ENCODE measurements around the gene FBXL13. TPM values are rescaled to one million over a fixed set of nuclear protein-coding genes. Genes with fewer than 3 reads are reported as not detected.
A peak's percentile ranks its signal among the peaks of the same experiment; 100 is the strongest.
"Not testable (repeated sequence)": the region's sequence is repeated elsewhere in the genome, so short reads cannot be mapped to it uniquely, and the experiment has no call there.

FBXL13 gene
- polyA plus RNA-seq, 10 donors = 0.34 to 1.3 (median 0.47) TPM

DNA sequence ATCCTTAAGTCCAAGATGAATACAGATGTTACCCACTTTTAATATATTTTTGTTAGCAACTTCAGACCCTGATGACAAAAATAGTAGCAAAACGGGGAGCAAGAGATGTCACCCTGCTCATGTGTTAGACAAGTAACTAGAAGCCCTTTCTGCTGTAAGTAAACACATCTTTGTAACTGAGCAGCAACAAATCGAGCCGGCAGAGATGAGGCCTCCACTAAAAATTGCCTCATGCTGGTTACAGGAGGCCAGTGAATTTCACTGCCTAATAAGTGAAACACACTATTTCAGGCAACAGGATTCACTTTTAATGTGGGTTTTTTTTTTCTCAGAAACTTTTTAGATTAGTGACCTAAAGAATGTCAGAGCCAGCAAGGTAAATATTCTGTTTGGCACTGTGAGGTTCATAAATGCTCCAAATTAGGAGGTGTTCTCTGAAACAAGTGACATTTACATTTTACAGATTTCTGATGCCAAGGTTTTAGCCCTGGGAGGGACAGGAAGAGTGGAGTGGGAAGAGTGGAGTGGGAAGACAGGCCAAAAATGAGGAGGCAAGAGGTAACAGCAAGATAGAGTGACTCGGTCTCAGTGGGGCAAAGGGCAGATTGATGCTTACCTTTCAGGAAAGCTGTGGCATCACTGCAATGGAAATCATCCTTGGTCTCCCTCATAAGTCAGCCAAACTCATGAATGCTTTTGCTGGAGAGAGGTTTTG lies 215.4 kb downstream of the FBXL13 start:
- DNase-seq = no peak

GRCh38 chr7:102856036-102856435 lies 218.6 kb downstream of the FBXL13 start:
- DNase-seq = no peak

GRCh38 chr7:102849538-102849937 lies 225.1 kb downstream of the FBXL13 start:
- no peak for DNase-seq

DNA sequence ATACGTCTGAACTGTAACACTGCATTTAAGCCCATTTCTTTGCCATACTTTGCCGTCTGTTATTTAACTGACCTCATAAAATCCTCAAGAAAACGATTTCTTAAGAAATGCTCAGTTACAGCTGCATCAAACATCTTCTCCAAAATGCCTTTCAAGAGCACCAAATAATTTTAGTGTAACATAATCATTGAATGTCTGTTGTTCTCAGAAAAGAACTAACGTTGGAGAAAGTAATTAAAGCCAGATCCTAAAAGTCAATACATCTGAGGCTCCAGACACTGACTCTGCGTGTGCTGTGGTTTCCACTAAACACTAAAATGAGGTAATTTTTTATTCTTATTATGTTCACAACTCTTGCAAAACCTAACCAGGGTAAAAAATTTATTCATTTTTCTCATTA lies 225.5 kb downstream of the FBXL13 start:
- DNase-seq = peak in 1 of 3 donors; percentile 45

GRCh38 chr7:102845346-102845745 lies 229.2 kb downstream of the FBXL13 start:
- DNase-seq = no peak

DNA sequence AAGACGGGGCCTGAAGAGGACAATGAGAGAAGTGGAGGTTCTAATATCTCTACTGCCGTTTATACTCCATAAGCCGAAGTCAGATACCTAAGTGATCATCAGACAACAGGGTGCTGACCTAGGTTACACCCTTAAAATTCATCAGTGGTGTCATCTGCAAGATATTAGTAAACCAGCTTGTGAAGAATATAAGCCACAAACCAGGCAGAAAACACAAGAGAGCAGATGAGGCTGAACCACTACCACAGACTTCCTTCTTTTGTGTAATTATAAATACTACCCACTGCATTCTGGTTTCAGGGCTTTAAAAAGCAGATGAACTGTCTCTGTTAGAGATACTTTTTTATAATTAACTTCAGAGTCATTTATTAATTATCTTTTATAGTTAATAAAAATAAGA lies 230.7 kb downstream of the FBXL13 start:
- DNase-seq = no peak

GRCh38 chr7:102842284-102842683 lies 232.3 kb downstream of the FBXL13 start:
- DNase-seq = no peak

DNA sequence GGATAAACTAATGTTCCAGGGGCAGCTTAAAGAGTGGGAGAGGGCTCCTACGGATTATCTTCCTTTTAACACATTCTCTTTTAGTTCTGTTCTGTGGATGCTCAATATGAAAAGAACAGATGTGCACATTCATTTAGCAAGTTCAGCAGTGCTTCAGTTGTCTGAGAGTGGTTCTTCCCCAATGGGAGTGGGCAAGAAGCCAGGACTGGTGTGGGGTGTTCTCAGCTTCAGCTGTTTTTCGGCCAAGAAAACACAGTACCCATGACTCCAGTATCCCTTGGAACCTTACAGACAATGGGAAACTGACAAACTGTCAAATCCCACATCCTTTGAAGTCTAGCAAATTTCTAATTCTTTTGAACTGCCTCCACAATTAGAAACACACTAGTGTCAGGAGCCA lies 233.3 kb downstream of the FBXL13 start:
- DNase-seq = peak in 1 of 3 donors; percentile 63

DNA sequence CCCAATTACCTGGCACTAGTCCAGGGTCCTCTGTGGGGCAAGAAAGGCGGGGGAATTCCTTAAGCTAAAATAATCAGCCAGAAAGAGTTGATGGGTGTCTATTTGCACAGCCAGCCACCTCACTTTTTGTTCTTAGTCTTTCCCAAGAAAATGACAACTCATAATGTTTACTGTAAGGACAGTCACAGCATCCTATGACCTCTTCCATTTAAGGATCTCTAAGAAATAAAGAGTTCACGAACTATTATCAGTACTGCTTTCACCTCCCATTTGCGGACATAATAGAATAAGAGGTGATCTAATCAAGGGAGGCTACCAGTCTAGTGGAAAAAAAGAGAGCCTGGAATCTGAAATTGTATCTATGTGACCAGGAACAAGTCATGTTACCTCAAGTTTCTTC lies 234.2 kb downstream of the FBXL13 start:
- no peak for DNase-seq

- DNase-seq = not testable (repeated sequence)
Observed at GRCh38 chr7:102838572-102839101, 236.0 kb downstream of the FBXL13 start.

DNA sequence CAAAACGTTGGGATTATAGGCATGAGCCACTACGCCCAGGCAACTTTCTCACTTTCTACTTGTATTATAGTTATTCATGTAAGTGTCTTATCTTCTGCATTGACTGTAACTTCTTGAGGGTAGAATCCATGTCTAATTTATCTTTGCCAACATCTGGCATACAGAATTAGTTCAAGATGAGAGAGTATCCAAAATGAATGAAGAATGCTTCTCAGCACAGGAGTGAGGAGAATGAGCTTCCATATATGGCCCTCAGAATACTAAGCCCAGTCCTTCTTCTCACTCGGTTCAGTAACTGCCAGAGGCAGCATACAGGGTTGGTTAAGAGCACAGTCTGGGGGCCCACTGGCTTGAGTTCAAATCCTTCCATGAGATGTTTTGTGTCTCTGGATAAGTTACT lies 236.8 kb downstream of the FBXL13 start:
- no peak for DNase-seq

GRCh38 chr7:102836977-102837376 lies 237.6 kb downstream of the FBXL13 start:
- DNase-seq = no peak

DNA sequence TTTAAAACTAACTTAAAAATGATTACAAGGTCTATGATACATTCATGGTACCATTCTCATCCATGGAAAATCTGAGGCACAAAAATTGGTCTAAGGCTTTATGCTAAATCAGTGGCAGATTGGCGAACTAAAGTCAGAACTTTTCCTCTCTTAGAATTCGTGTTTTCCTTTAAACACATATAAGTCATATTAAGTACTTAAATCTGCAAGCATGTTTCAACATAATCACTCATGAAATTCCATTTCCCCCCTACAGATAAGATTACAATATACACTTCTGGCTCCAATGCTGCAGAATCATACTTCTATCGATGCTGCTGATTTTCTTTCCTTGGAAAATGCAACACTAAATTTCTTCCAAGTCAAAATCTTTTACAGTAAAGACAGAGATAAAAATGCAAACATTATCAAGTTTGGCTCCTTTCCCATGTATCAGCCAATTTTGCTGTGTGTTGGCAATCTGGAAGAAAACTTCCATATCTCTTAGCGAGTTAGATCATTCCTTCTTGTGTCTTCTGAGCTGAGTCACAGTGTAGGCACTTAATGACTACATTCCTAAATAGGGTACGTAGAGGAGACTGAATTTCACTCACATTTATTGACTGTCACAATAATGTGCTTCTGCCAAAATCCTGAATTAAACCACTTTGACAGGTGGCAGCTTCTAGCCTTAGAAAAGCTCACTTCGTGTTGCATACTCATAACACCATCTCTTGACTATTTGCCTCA lies 238.2 kb downstream of the FBXL13 start:
- peak; percentile 59 to 85 (median 71) for DNase-seq

GRCh38 chr7:102834999-102835398 lies 239.6 kb downstream of the FBXL13 start:
- DNase-seq = peak in 1 of 3 donors; percentile 63

DNA sequence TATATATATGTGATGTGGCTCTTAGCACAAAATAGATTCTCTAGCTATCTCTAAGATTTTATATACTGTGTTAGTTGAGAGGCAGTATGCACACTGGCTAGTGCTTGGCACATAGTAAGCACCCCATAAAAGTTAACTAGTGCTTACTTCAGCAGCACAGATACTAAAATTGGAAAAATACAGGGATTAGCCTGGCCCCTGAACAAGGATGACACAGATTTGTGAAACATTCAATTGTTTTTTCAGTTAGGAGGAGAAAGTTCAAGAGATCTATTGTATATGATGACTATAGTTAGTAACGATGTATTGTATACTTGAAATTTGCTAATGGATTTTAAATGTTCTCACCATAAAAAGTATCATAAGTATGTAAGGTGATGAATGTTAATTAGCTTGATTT lies 240.1 kb downstream of the FBXL13 start:
- DNase-seq = no peak

- DNase-seq = no peak
Observed at GRCh38 chr7:102833343-102833742, 241.3 kb downstream of the FBXL13 start.

- DNase-seq = peak in 2 of 3 donors; percentile 55 to 59
Observed at GRCh38 chr7:102832674-102833073, 241.9 kb downstream of the FBXL13 start.

DNA sequence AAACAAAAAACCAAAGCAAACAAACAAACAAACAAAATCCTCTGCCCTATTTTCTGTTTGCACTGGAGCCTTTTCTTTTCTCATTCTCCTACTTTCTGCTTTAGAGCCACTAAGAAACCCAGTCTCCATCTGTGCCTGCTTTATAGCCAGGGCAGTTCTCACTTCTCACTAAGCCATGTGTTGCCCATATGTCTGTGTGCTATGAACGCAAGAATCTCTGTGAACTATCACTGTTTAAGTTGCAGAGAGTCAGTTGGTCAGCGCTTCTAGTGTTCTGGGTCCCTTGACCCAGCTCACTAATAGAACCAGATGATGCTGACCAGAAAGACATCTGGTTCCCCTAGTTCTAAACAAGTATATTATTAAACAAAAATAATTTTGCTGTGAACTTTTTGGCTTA lies 244.4 kb downstream of the FBXL13 start:
- no peak for DNase-seq

DNA sequence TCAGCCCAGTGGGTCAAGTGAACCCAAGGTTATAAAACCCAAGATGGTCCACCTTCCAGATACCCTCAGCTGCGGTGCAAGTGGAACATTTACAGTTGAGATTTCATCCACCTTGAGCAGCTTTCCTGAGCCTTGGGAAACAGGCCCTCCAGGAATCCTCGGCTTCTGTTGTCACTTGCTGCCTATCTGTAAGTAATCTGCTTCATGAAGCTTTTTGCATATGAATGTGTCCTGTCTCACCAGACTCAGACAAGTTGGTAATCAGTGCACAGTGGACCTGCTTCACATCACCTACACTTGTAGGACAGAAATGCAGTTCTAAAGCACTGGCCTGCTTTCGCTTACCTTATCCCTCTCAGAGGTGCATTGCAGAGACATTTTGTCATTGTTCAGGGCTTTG lies 245.5 kb downstream of the FBXL13 start:
- DNase-seq = no peak

- DNase-seq = peak in 1 of 3 donors; percentile 49
Observed at GRCh38 chr7:102828286-102828685, 246.3 kb downstream of the FBXL13 start.

- peak in 1 of 3 donors; percentile 52 for DNase-seq
Observed at GRCh38 chr7:102823390-102824119, 251.0 kb downstream of the FBXL13 start.

GRCh38 chr7:102821994-102822747 lies 252.4 kb downstream of the FBXL13 start:
- no peak for DNase-seq

Data from muscle of back (tissue), 11 donors.